Upper lobe of right lung (tissue), 1 donor: ENCODE measurements around the gene PIK3AP1. TPM values are rescaled to one million over a fixed set of nuclear protein-coding genes. Genes with fewer than 3 reads are reported as not detected.
"Not testable (repeated sequence)": the region's sequence is repeated elsewhere in the genome, so short reads cannot be mapped to it uniquely, and the experiment has no call there.

Experiments used
- ATAC-seq: fragments of 200-7000 bp; cut with Tn5 transposase; one replicate; pipeline ENCODE4 v1.9.1; 2020; ENCODE audit warnings: mild to moderate bottlenecking, moderate library complexity
- DNase-seq: peaks from one replicate; pipeline ENCODE4 v3.0.0-alpha.2; 2020
- H3K27ac ChIP-seq: fragments of 200-600 bp; one replicate; pipeline ENCODE4 v1.8.0; 2022
- H3K27me3 ChIP-seq: fragments of 200-600 bp; one replicate; pipeline ENCODE4 v1.8.0; 2022; ENCODE audit warnings: mild to moderate bottlenecking
- H3K36me3 ChIP-seq: fragments of 200-600 bp; one replicate; pipeline ENCODE4 v1.8.0; 2022
- H3K4me1 ChIP-seq: fragments of 200-600 bp; one replicate; pipeline ENCODE4 v1.8.0; 2022
- H3K4me3 ChIP-seq: fragments of 200-600 bp; one replicate; pipeline ENCODE4 v1.8.0; 2022; ENCODE audit warnings: mild to moderate bottlenecking
- H3K9me3 ChIP-seq: fragments of 200-600 bp; one replicate; pipeline ENCODE4 v1.8.0; 2022
- intact Hi-C: fragments of 100-400 bp; cut with DNase I; formaldehyde crosslinking; loops from one replicate; pipeline ENCODE4 v1.11.0; 2022
- total RNA-seq: library from RNA; stranded (reverse); fragmentation: NEBNext Ultra II Directional; extraction: Animal tissue kit (Norgen Biotek cat#: 25700); gene quantifications from one replicate; pipeline ENCODE4 v1.2.1, GENCODE V29; 2021
- TF ChIP-seq, protein P1 (sequence below): fragments of 200-600 bp; IDR thresholded peaks from one replicate; pipeline ENCODE4 v1.8.0; 2022; ENCODE audit warnings: antibody characterized with exemption
- donor health status: DM: no; HTN: yes; CAD: no; lungs with severe emphysema.

Gene PIK3AP1
- total RNA-seq, 1 donor from 2014 or later, result 65.2 TPM

DNA sequence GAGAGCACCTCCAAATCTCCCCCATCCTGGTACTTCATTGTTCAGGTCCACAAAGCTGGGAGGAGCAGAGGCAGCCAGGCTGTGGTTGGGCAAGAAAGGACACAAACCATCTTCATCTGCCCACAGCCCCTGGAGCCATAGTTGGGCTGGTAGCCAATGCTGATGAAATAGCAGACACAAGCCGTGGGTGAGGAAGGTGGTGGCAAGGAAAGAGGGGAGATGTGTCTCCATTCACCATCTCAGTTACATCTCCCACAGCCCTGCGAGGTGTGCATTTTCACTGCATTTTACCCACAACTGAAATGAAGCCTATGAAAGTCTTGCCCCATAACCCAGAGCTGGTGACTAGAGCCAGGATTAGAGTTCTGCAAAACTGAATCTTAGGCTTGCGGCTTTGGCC, 35.0 kb downstream of the PIK3AP1 start:
- intact Hi-C loops, result no loop called here
- no peaks in the 10 kb centered on the region for H3K27me3 ChIP-seq
- H3K9me3 ChIP-seq, result no peaks in the 10 kb centered on the region
- TF ChIP-seq, protein P1, sequence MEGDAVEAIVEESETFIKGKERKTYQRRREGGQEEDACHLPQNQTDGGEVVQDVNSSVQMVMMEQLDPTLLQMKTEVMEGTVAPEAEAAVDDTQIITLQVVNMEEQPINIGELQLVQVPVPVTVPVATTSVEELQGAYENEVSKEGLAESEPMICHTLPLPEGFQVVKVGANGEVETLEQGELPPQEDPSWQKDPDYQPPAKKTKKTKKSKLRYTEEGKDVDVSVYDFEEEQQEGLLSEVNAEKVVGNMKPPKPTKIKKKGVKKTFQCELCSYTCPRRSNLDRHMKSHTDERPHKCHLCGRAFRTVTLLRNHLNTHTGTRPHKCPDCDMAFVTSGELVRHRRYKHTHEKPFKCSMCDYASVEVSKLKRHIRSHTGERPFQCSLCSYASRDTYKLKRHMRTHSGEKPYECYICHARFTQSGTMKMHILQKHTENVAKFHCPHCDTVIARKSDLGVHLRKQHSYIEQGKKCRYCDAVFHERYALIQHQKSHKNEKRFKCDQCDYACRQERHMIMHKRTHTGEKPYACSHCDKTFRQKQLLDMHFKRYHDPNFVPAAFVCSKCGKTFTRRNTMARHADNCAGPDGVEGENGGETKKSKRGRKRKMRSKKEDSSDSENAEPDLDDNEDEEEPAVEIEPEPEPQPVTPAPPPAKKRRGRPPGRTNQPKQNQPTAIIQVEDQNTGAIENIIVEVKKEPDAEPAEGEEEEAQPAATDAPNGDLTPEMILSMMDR, result no peak
- peaks cover 10% of the 10 kb centered on the region for H3K4me1 ChIP-seq
- no peaks in the 10 kb centered on the region for H3K36me3 ChIP-seq
- no peak overlapping the region for H3K4me3 ChIP-seq
- peak; percentile 53 for ATAC-seq
- no peak for DNase-seq
- no peak overlapping the region for H3K27ac ChIP-seq

- Histone ChIP-seq H3K4me3 (no peak overlapping the region), H3K9me3 (no peaks in the 10 kb centered on the region), H3K36me3 (no peaks in the 10 kb centered on the region), H3K27ac (no peak overlapping the region), H3K27me3 (no peaks in the 10 kb centered on the region), H3K4me1 (peaks cover 10% of the 10 kb centered on the region)
- intact Hi-C loops, result no loop called here
- DNase-seq, result no peak
- no peak for ATAC-seq
- TF ChIP-seq, protein P1, result no peak
These were observed 35.5 kb downstream of the PIK3AP1 start for GRCh38 chr10:96684826-96685225.

DNA sequence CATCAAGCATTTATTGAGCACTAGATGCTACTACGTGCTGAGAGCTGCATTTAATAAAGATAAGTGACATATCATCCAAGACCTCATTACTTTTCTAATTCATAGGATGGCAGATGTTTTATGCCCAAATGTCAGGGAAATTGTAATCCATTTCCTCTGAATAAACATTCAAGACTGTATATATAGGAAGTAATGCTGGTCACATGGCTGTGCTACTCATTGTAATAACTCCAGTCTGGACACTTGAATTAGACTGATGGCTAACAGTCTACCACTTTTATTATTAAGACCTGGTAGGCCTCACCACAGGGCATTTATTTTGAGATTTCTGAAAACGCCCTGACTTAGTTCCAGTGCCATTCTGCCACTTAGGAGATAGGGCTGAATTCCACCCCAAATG, 36.6 kb downstream of the PIK3AP1 start:
- intact Hi-C loops, result no loop called here

GRCh38 chr10:96683065-96683464, 37.2 kb downstream of the PIK3AP1 start:
- Histone ChIP-seq H3K27me3 (no peaks in the 10 kb centered on the region), H3K4me1 (peaks cover 10% of the 10 kb centered on the region), H3K4me3 (no peak overlapping the region), H3K36me3 (no peaks in the 10 kb centered on the region), H3K27ac (no peak overlapping the region), H3K9me3 (no peaks in the 10 kb centered on the region)
- DNase-seq, result no peak
- TF ChIP-seq, protein P1, result no peak
- intact Hi-C loops, result no loop called here
- ATAC-seq, result no peak

More for the DNA sequence above, 36.6 kb downstream of the PIK3AP1 start:
- Histone ChIP-seq H3K27me3 (no peaks in the 10 kb centered on the region), H3K4me1 (peaks cover 10% of the 10 kb centered on the region), H3K4me3 (no peak overlapping the region), H3K27ac (no peak overlapping the region), H3K36me3 (no peaks in the 10 kb centered on the region), H3K9me3 (no peaks in the 10 kb centered on the region)
- ATAC-seq (no peak), DNase-seq (no peak)
- TF ChIP-seq, protein P1, result no peak

- peaks cover 4% of the 10 kb centered on the region for H3K4me1 ChIP-seq
These were observed 38.8 kb downstream of the PIK3AP1 start for GRCh38 chr10:96681524-96681923.

GRCh38 chr10:96680463-96680862, 39.9 kb downstream of the PIK3AP1 start:
- DNase-seq, H3K36me3 ChIP-seq, H3K27me3 ChIP-seq, intact Hi-C loops, ATAC-seq, H3K9me3 ChIP-seq, H3K27ac ChIP-seq, H3K4me1 ChIP-seq, H3K4me3 ChIP-seq: not testable (repeated sequence)

More at GRCh38 chr10:96681524-96681923, 38.8 kb downstream of the PIK3AP1 start:
- Histone ChIP-seq H3K4me3 (no peak overlapping the region), H3K36me3 (no peaks in the 10 kb centered on the region), H3K27ac (no peak overlapping the region), H3K9me3 (no peaks in the 10 kb centered on the region), H3K27me3 (no peaks in the 10 kb centered on the region)
- TF ChIP-seq, protein P1, result no peak
- ATAC-seq (no peak), DNase-seq (no peak)
- intact Hi-C loops, result no loop called here
